GM23338 (cell line): ENCODE measurements around the gene FAM168A.

Source experiments
- EZH2 ChIP-seq: fragments of 200-600 bp; sonication (generic); IDR thresholded peaks from one replicate; pipeline ENCODE4 v1.8.0; 2017; ENCODE audit warnings: antibody characterized with exemption, mild to moderate bottlenecking, low read depth; ENCODE audit not compliant: unreplicated experiment
- EZH2phosphoT487 ChIP-seq: fragments of 200-600 bp; sonication (generic); IDR thresholded peaks from one replicate; pipeline ENCODE4 v1.8.1; 2018; ENCODE audit warnings: antibody characterized with exemption; ENCODE audit not compliant: unreplicated experiment
- NANOG ChIP-seq: IDR thresholded peaks from 2 replicates; pipeline ENCODE4 v1.6.1; 2016; ENCODE audit warnings: antibody characterized with exemption, borderline replicate concordance
- POLR2AphosphoS5 ChIP-seq: IDR thresholded peaks from 2 replicates; pipeline ENCODE4 v1.6.1; 2016; ENCODE audit warnings: antibody characterized with exemption, low read depth
- ZNF114 ChIP-seq: fragments of 250-450 bp; sonication (Bioruptor Pico); IDR thresholded peaks from 2 replicates; pipeline ENCODE4 v1.5.0; 2020; ENCODE audit warnings: mild to moderate bottlenecking, moderate library complexity
- TF ChIP-seq, protein P1 (sequence below), 2 experiments: fragments of 200-600 bp in 1 of 2; sonication (generic) in 1 of 2; conservative IDR thresholded peaks; 2 replicates each; pipeline versions ENCODE4 v1.5.1 to v1.6.1; 2016 to 2017; ENCODE audit warnings: antibody characterized with exemption in 2 of 2, low read depth in 2 of 2, mild to moderate bottlenecking in 2 of 2, moderate library complexity in 1 of 2
- TF ChIP-seq, protein P2 (sequence below): IDR thresholded peaks from one replicate; pipeline ENCODE4 v1.6.1; 2018; ENCODE audit warnings: antibody characterized with exemption; ENCODE audit not compliant: unreplicated experiment

DNA sequence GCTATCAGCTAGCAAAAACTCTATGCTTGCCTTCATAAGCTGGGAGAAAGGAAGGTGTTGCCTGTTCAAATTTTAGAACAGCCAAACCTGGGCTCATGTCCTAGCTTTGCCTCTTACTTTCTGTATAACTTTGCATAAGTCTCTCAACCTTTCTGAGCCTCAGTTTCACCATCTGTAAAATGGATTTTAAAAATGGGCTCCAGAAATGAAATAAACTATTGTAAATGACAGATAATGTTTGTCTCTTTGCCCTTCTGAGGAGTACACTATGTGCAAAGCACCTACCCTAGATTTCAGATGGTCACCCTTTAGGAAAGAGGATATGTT lies 68.7 kb downstream of the FAM168A start:
- TF ChIP-seq, protein P1, sequence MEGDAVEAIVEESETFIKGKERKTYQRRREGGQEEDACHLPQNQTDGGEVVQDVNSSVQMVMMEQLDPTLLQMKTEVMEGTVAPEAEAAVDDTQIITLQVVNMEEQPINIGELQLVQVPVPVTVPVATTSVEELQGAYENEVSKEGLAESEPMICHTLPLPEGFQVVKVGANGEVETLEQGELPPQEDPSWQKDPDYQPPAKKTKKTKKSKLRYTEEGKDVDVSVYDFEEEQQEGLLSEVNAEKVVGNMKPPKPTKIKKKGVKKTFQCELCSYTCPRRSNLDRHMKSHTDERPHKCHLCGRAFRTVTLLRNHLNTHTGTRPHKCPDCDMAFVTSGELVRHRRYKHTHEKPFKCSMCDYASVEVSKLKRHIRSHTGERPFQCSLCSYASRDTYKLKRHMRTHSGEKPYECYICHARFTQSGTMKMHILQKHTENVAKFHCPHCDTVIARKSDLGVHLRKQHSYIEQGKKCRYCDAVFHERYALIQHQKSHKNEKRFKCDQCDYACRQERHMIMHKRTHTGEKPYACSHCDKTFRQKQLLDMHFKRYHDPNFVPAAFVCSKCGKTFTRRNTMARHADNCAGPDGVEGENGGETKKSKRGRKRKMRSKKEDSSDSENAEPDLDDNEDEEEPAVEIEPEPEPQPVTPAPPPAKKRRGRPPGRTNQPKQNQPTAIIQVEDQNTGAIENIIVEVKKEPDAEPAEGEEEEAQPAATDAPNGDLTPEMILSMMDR (conservative IDR thresholded peaks at IDR 0.05; ENCODE audit: low read depth in 2 of 2), result no peak
- TF ChIP-seq EZH2 (no peak), ZNF114 (no peak), EZH2phosphoT487 (no peak), POLR2AphosphoS5 (no peak), NANOG (no peak)
- TF ChIP-seq, protein P2, sequence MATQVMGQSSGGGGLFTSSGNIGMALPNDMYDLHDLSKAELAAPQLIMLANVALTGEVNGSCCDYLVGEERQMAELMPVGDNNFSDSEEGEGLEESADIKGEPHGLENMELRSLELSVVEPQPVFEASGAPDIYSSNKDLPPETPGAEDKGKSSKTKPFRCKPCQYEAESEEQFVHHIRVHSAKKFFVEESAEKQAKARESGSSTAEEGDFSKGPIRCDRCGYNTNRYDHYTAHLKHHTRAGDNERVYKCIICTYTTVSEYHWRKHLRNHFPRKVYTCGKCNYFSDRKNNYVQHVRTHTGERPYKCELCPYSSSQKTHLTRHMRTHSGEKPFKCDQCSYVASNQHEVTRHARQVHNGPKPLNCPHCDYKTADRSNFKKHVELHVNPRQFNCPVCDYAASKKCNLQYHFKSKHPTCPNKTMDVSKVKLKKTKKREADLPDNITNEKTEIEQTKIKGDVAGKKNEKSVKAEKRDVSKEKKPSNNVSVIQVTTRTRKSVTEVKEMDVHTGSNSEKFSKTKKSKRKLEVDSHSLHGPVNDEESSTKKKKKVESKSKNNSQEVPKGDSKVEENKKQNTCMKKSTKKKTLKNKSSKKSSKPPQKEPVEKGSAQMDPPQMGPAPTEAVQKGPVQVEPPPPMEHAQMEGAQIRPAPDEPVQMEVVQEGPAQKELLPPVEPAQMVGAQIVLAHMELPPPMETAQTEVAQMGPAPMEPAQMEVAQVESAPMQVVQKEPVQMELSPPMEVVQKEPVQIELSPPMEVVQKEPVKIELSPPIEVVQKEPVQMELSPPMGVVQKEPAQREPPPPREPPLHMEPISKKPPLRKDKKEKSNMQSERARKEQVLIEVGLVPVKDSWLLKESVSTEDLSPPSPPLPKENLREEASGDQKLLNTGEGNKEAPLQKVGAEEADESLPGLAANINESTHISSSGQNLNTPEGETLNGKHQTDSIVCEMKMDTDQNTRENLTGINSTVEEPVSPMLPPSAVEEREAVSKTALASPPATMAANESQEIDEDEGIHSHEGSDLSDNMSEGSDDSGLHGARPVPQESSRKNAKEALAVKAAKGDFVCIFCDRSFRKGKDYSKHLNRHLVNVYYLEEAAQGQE, result no peak
